ENCODE data around the gene ETV6. TPM values are rescaled to one million over a fixed set of nuclear protein-coding genes. Genes with fewer than 3 reads are reported as not detected.
A peak's percentile ranks its signal among the peaks of the same experiment; 100 is the strongest.

Gene ETV6
- 4.3 and 4.4 TPM in 2 replicates for total RNA-seq (2012; rRNA removed)

DNA sequence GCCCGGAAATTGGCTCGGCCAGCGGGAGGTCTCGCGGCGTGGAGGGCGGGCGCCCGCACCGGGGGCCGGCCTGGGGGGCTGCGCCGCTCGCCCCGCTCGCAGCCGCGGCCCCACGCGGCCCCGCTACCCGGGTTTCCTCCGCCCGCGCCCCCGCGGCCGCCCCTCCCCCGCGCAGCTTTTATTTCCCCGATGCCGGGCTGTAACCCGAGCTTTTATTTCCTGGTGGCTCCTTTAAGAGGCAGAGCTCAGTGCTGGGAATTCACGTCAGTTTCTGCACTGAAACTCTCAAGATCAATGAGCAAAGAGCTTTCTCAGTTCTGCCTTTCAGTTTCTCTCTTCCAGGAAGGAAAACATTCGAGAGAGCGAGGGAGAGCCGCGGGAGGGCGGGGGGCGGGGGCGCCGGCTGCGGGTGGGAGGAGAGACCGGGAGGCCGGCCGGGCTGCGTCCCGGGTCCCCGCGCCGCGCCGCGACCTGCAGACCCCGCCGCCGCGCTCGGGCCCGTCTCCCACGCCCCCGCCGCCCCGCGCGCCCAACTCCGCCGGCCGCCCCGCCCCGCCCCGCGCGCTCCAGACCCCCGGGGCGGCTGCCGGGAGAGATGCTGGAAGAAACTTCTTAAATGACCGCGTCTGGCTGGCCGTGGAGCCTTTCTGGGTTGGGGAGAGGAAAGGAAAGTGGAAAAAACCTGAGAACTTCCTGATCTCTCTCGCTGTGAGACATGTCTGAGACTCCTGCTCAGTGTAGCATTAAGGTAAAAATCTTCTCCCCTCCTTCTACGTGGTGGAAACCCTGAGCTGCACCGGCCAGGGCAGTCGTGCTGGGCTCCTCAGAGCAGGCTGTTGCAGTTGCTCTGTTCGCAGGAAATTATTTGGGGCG is at the start of gene ETV6:
Gene ETV6 (plus strand): TSS at position 262 of the 873 bp plus-strand sequence. CDS start 454 bp downstream, at position 716.
- H3K4me1 ChIP-seq (ENCODE audit: control insufficient read depth, insufficient read depth, low read length), result peaks cover 27% of the 10 kb centered on the region
- H3K4me3 ChIP-seq (ENCODE audit: low read length), result peak within 1 kb of the TSS; percentile 80
- no peaks in the 10 kb centered on the region for H3K27me3 ChIP-seq (ENCODE audit: control insufficient read depth, insufficient read depth, low read length)
- peak within 1 kb of the TSS; percentile 94 for H3K9ac ChIP-seq (ENCODE audit: low read depth, low read length)
- no peaks in the 10 kb centered on the region for H3K9me3 ChIP-seq (replicated peaks; ENCODE audit: low read length)
- peak within 1 kb of the TSS; percentile 91 for H3K4me2 ChIP-seq (ENCODE audit: low read length)
- H3K36me3 ChIP-seq (ENCODE audit: insufficient read depth, low read length), result no peaks in the 10 kb centered on the region

DNA sequence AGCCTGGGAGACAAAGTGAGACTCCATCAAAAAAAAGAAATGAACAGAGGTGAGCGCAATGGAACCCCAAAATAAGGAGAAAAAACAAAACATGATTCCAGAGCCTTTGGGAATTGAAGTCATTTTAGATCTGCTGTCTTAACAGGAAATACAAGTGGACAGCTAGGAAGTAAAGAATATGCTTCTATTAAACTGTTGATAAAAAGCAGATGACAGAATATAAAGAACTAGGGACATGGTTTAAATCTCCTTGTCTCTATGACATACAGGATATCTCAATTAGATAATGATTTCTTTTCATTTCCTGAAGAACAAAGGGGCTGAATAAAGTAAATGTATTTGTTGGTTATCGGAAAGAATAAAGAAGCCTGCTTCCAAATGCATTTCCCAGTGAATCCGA is 49.3 kb upstream of the ETV6 start:
- Histone ChIP-seq H3K4me2 (ENCODE audit: low read length) (no peak overlapping the region), H3K9me3 (replicated peaks; ENCODE audit: low read length) (no peaks in the 10 kb centered on the region), H3K4me3 (ENCODE audit: low read length) (no peak overlapping the region), H3K4me1 (ENCODE audit: control insufficient read depth, insufficient read depth, low read length) (no peaks in the 10 kb centered on the region), H3K36me3 (ENCODE audit: insufficient read depth, low read length) (no peaks in the 10 kb centered on the region), H3K9ac (ENCODE audit: low read depth, low read length) (no peak overlapping the region), H3K27me3 (ENCODE audit: control insufficient read depth, insufficient read depth, low read length) (peaks cover 5% of the 10 kb centered on the region)

DNA sequence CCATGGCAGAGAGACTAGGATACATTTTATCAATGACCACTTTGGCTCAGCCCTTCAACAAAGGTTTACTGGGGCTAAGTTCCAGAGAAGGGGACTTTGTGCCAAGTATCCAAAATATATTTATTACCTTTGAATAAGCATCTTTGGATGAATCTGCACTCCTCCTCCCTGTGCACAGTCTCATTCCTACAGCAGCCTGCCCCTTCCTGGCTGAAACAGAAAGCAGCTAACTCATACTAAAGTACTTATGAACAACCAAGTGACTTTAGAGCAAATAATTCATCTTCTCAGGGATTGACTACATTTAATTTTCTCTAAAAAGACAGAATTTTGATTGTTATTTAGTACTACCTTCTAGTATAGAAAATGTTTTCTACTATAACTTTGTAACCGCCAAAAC is 47.8 kb upstream of the ETV6 start:
- Histone ChIP-seq H3K36me3 (ENCODE audit: insufficient read depth, low read length) (no peaks in the 10 kb centered on the region), H3K9ac (ENCODE audit: low read depth, low read length) (no peak overlapping the region), H3K9me3 (replicated peaks; ENCODE audit: low read length) (no peaks in the 10 kb centered on the region), H3K27me3 (ENCODE audit: control insufficient read depth, insufficient read depth, low read length) (peaks cover 5% of the 10 kb centered on the region), H3K4me1 (ENCODE audit: control insufficient read depth, insufficient read depth, low read length) (no peaks in the 10 kb centered on the region), H3K4me3 (ENCODE audit: low read length) (no peak overlapping the region), H3K4me2 (ENCODE audit: low read length) (no peak overlapping the region)

DNA sequence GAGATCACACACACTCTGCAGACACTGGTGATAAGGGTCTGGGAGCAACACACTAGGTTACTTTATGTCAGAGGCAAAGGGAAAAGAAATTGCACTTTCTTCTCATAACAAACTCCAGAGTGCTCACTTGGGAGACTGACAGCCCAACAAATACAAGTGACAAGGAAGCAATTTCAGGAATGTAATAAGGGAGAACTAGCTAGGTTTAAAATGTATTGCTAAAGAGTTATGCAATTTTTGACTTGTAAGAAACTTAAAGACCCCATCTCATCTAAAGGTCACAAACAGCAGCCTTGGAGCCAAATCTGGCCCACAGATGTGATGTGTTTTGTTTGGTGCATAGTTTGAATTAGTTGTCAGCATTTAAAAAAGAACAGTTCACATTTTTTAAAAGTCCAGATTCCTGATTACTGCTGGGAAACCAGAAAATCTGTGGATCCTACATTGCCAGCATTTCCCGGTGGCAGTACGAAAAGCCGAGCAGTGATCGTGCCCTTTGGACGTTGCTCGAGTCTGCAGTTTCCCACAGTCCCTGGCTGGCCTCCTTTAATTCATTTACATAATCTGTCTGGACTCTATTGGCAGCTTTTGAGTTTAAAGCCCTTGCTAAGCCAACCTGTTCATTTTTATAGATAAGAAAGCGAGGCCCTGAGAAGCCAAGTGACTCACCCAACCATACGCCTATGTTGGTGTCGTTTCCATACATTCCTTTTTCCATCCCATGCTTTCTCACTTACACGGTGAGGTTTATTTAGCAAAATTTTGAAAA is 42.0 kb upstream of the ETV6 start:
- Histone ChIP-seq H3K4me2 (ENCODE audit: low read length) (no peak overlapping the region), H3K36me3 (ENCODE audit: insufficient read depth, low read length) (no peaks in the 10 kb centered on the region), H3K9me3 (replicated peaks; ENCODE audit: low read length) (no peaks in the 10 kb centered on the region), H3K4me1 (ENCODE audit: control insufficient read depth, insufficient read depth, low read length) (no peaks in the 10 kb centered on the region), H3K4me3 (ENCODE audit: low read length) (no peak overlapping the region), H3K27me3 (ENCODE audit: control insufficient read depth, insufficient read depth, low read length) (no peaks in the 10 kb centered on the region), H3K9ac (ENCODE audit: low read depth, low read length) (no peak overlapping the region)

DNA sequence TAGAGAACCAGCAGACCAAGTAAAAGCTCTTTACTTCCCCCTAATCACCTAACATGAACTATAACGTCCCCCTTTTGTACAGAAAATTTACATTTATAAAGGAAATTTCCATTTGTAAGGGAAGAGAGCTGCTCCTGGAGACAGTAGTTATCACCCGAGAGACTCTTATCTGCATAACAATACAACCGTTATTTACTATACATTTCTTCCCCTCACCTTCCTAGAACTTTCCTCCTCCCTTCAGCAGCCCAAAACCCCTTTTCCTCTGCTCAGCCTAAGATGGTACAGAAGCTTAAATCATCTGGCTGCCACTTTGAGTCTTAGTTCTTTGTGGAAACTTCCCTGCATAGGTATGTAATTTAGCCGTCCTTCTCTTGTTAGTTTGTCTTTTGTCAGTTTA is 40.4 kb upstream of the ETV6 start:
- no peak overlapping the region for H3K4me2 ChIP-seq (ENCODE audit: low read length)
- H3K36me3 ChIP-seq (ENCODE audit: insufficient read depth, low read length), result no peaks in the 10 kb centered on the region
- H3K27me3 ChIP-seq (ENCODE audit: control insufficient read depth, insufficient read depth, low read length), result no peaks in the 10 kb centered on the region
- H3K9me3 ChIP-seq (replicated peaks; ENCODE audit: low read length), result no peaks in the 10 kb centered on the region
- H3K9ac ChIP-seq (ENCODE audit: low read depth, low read length), result no peak overlapping the region
- no peaks in the 10 kb centered on the region for H3K4me1 ChIP-seq (ENCODE audit: control insufficient read depth, insufficient read depth, low read length)
- no peak overlapping the region for H3K4me3 ChIP-seq (ENCODE audit: low read length)

DNA sequence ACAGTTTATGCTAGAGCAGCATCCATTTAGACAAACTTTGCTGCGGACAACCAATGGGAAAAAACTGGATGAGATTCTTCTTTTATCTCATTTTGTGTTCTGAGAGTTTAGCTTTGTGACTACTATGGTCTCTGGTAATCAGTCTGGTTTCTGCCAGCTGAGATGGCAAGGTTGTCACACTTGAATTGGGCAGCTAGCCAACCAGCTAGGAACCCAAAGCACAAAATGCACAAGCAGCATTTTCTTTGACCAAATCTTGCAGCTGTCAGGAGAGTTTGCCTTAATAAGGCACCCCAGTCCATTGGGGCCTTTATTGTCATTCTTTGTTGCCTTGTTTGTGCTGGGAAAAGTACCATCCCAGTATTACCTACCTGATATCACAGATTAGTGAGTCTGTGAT is 34.0 kb upstream of the ETV6 start:
- Histone ChIP-seq H3K4me1 (ENCODE audit: control insufficient read depth, insufficient read depth, low read length) (no peaks in the 10 kb centered on the region), H3K27me3 (ENCODE audit: control insufficient read depth, insufficient read depth, low read length) (no peaks in the 10 kb centered on the region), H3K36me3 (ENCODE audit: insufficient read depth, low read length) (no peaks in the 10 kb centered on the region), H3K4me3 (ENCODE audit: low read length) (no peak overlapping the region), H3K9me3 (replicated peaks; ENCODE audit: low read length) (no peaks in the 10 kb centered on the region), H3K4me2 (ENCODE audit: low read length) (no peak overlapping the region), H3K9ac (ENCODE audit: low read depth, low read length) (no peak overlapping the region)

DNA sequence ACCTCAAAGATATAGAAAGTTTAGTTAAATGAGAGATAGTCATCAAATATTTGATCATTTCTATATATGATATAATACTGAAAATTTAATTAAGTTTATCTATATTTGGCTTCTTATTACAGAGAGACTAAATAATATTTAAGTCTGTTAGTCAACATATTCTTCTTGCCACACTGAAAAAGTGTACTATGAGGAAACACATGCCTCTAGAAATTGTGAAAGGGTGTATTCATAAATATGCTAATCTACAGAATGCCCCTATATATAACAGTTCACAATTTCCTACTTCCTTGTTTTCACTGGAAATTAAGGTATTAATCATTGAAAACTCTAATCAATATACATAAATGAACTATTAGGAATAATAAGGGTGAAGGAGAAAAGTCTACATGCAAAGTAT is 31.4 kb upstream of the ETV6 start:
- Histone ChIP-seq H3K4me2 (ENCODE audit: low read length) (no peak overlapping the region), H3K9ac (ENCODE audit: low read depth, low read length) (no peak overlapping the region), H3K4me3 (ENCODE audit: low read length) (no peak overlapping the region), H3K27me3 (ENCODE audit: control insufficient read depth, insufficient read depth, low read length) (no peaks in the 10 kb centered on the region), H3K4me1 (ENCODE audit: control insufficient read depth, insufficient read depth, low read length) (no peaks in the 10 kb centered on the region), H3K9me3 (replicated peaks; ENCODE audit: low read length) (no peaks in the 10 kb centered on the region), H3K36me3 (ENCODE audit: insufficient read depth, low read length) (no peaks in the 10 kb centered on the region)

DNA sequence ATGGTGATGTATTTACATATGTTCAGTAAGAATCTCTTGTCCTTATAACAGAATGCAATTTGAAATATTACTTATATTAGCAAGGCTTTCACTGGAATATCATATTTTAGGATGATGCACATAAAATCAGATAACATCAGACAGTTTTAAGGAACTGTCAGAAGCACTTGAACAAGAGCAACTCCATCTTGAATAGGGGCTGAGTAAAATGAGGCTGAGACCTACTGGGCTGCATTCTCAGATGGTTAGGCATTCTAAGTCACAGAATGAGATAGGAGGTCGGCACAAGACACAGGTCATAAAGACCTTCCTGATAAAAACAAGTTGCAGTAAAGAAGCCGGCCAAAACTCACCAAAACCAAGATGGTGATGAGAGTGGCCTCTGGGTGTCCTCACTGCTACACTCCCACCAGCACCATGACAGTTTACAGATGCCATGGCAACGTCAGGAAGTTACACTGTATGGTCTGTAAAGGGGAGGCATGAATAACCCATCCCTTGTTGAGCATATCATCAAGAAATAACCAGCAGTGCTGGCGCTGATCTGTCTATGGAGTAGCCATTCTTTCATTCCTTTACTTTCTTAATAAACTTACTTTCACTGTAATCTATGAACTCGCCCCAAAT is 27.6 kb upstream of the ETV6 start:
- H3K9me3 ChIP-seq (replicated peaks; ENCODE audit: low read length), result no peaks in the 10 kb centered on the region
- H3K36me3 ChIP-seq (ENCODE audit: insufficient read depth, low read length), result no peaks in the 10 kb centered on the region

DNA sequence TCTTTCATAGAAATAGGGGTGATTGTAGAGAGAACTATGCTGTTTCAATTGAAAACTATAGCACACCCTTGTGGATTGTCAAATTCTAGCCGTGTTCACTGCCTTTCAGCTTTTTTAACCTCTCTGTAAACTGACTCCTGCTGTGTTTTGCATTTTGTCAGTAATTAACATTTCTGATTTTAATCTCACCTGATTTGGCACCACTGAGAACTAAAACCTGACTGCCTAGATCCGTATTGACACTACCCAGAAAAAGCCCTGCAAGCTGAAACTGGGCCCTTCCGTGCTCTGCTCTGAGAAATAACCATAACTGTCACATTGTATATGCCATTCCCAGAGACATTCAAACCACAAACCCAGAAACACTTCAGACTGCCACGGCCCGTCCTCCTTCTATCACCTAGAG is 26.6 kb upstream of the ETV6 start:
- Histone ChIP-seq H3K4me2 (ENCODE audit: low read length) (no peak overlapping the region), H3K9ac (ENCODE audit: low read depth, low read length) (no peak overlapping the region), H3K4me1 (ENCODE audit: control insufficient read depth, insufficient read depth, low read length) (no peaks in the 10 kb centered on the region), H3K9me3 (replicated peaks; ENCODE audit: low read length) (no peaks in the 10 kb centered on the region), H3K36me3 (ENCODE audit: insufficient read depth, low read length) (no peaks in the 10 kb centered on the region), H3K4me3 (ENCODE audit: low read length) (no peak overlapping the region), H3K27me3 (ENCODE audit: control insufficient read depth, insufficient read depth, low read length) (no peaks in the 10 kb centered on the region)

More for the DNA sequence above, 27.6 kb upstream of the ETV6 start:
- no peaks in the 10 kb centered on the region for H3K4me1 ChIP-seq (ENCODE audit: control insufficient read depth, insufficient read depth, low read length)
- no peaks in the 10 kb centered on the region for H3K27me3 ChIP-seq (ENCODE audit: control insufficient read depth, insufficient read depth, low read length)
- H3K9ac ChIP-seq (ENCODE audit: low read depth, low read length), result no peak overlapping the region
- no peak overlapping the region for H3K4me3 ChIP-seq (ENCODE audit: low read length)
- no peak overlapping the region for H3K4me2 ChIP-seq (ENCODE audit: low read length)

DNA sequence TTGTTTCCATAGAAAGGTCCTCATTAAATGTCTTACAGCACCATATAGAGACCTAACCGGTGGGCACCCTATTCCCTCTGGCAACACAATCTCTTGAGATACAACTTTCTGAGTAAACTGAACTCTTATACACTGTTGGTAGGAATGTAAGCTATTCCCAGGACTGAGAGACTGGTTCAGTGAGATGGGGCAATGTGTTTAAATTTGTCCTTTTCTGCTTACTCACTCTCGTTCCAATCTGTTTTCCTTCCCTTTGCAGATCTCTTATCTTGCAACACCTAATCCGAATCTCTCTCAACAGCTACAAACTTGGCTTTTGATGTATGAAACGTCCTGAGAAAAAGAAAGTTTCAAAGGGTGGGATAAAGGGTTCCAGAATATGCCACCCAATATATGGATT is 26.1 kb upstream of the ETV6 start:
- Histone ChIP-seq H3K4me1 (ENCODE audit: control insufficient read depth, insufficient read depth, low read length) (no peaks in the 10 kb centered on the region), H3K4me3 (ENCODE audit: low read length) (no peak overlapping the region), H3K9ac (ENCODE audit: low read depth, low read length) (no peak overlapping the region), H3K4me2 (ENCODE audit: low read length) (no peak overlapping the region), H3K27me3 (ENCODE audit: control insufficient read depth, insufficient read depth, low read length) (no peaks in the 10 kb centered on the region), H3K36me3 (ENCODE audit: insufficient read depth, low read length) (no peaks in the 10 kb centered on the region), H3K9me3 (replicated peaks; ENCODE audit: low read length) (no peaks in the 10 kb centered on the region)

DNA sequence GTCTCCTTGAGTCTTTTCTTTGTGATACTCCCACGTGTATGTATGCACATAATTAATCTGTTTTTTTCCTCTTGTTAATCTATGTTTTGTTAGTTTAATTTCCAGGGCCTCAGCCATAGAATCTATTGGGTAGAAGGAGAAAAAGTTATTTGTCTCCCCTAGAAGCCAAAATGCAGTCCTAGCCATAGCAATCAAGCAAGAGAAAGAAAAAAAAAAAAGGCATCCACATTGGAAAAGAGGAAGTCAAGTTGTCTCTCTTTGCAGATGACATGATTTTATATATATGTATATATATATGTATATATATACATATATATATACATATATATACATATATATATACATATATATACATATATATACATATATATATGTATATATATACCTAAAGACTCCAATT is 25.4 kb upstream of the ETV6 start:
- no peaks in the 10 kb centered on the region for H3K27me3 ChIP-seq (ENCODE audit: control insufficient read depth, insufficient read depth, low read length)
- no peak overlapping the region for H3K9ac ChIP-seq (ENCODE audit: low read depth, low read length)
- no peaks in the 10 kb centered on the region for H3K36me3 ChIP-seq (ENCODE audit: insufficient read depth, low read length)
- H3K4me3 ChIP-seq (ENCODE audit: low read length), result no peak overlapping the region
- no peak overlapping the region for H3K4me2 ChIP-seq (ENCODE audit: low read length)
- H3K4me1 ChIP-seq (ENCODE audit: control insufficient read depth, insufficient read depth, low read length), result no peaks in the 10 kb centered on the region
- H3K9me3 ChIP-seq (replicated peaks; ENCODE audit: low read length), result no peaks in the 10 kb centered on the region

Data from skeletal muscle satellite cell (primary cell).